Retinal pigment epithelial cell (primary cell): Measurements from ENCODE around the gene TAF15.

Source experiments
- DNase-seq: peaks from one replicate; pipeline ENCODE4 v3.0.0-alpha.2; 2010; ENCODE audit warnings: low read depth
- H3K4me3 ChIP-seq: 2 replicates; pipeline ENCODE4 v1.5.1; 2011; ENCODE audit warnings: mild to moderate bottlenecking, low read length, control low read depth, moderate library complexity
- CTCF ChIP-seq: conservative IDR thresholded peaks from 2 replicates; pipeline ENCODE4 v1.5.1; 2011; ENCODE audit warnings: low read depth, low read length, control low read depth, inconsistent platforms

Gene TAF15

GRCh38 chr17:35877345-35878029, 68.2 kb downstream of the TAF15 start:
- DNase-seq, result no peak
- H3K4me3 ChIP-seq, result no peak overlapping the region
- no peak for TF ChIP-seq CTCF

GRCh38 chr17:35878361-35878760, 69.1 kb downstream of the TAF15 start:
- no peak for DNase-seq
- H3K4me3 ChIP-seq, result no peak overlapping the region
- TF ChIP-seq CTCF, result no peak

- no peak for DNase-seq
- TF ChIP-seq CTCF, result no peak
- H3K4me3 ChIP-seq, result no peak within 1 kb of the TSS
Observed at GRCh38 chr17:35879773-35880654, 70.7 kb downstream of the TAF15 start, which contains the start of gene CCL5. Gene CCL5, minus strand, starts transcription at chr17:35880360.

GRCh38 chr17:35889241-35889640, 80.0 kb downstream of the TAF15 start:
- TF ChIP-seq CTCF, result no peak
- no peak overlapping the region for H3K4me3 ChIP-seq
- no peak for DNase-seq

GRCh38 chr17:35889818-35890773, 80.8 kb downstream of the TAF15 start:
- peak; percentile 28 for DNase-seq
- TF ChIP-seq CTCF, result no peak
- H3K4me3 ChIP-seq, result no peak overlapping the region

GRCh38 chr17:35890774-35891155, 81.5 kb downstream of the TAF15 start:
- TF ChIP-seq CTCF, result no peak
- no peak overlapping the region for H3K4me3 ChIP-seq
- DNase-seq, result no peak
